HAP-1 (cell line): ENCODE measurements around the gene ECSIT.
A peak's percentile ranks its signal among the peaks of the same experiment; 100 is the strongest.
"Not testable (repeated sequence)": the region's sequence is repeated elsewhere in the genome, so short reads cannot be mapped to it uniquely, and the experiment has no call there.

ENCODE experiments used
- DNase-seq, 2 experiments: peaks; one replicate each; pipeline ENCODE4 v3.0.0-alpha.2; 2016 to 2020; ENCODE audit warnings: low spot score in 2 of 2
- H3K27me3 ChIP-seq: fragments of 250-450 bp; sonication (Bioruptor Pico); 2 replicates; pipeline ENCODE4 v1.5.1; 2020; ENCODE audit warnings: low read depth, mild to moderate bottlenecking, moderate library complexity
- H3K36me3 ChIP-seq: fragments of 250-450 bp; sonication (Bioruptor Pico); replicated peaks from 2 replicates; pipeline ENCODE4 v1.5.1; 2020; ENCODE audit warnings: mild to moderate bottlenecking
- H3K4me1 ChIP-seq: fragments of 250-450 bp; sonication (Bioruptor Pico); 2 replicates; pipeline ENCODE4 v1.5.1; 2020; ENCODE audit warnings: mild to moderate bottlenecking
- H3K4me3 ChIP-seq: fragments of 250-450 bp; sonication (Bioruptor Pico); 2 replicates; pipeline ENCODE4 v1.5.1; 2020; ENCODE audit warnings: mild to moderate bottlenecking, moderate library complexity
- H3K9me3 ChIP-seq: fragments of 250-450 bp; sonication (Bioruptor Pico); 2 replicates; pipeline ENCODE4 v1.5.1; 2020; ENCODE audit warnings: mild to moderate bottlenecking, moderate library complexity
- in situ Hi-C: fragments of 300-500 bp; cut with MboI; formaldehyde crosslinking; loops from 3 replicates; pipeline ENCODE4 v1.14.3; 2020; ENCODE audit warnings: low sequenced_read_pairs, inconsistent platforms, mixed read lengths

ECSIT gene, protein sequence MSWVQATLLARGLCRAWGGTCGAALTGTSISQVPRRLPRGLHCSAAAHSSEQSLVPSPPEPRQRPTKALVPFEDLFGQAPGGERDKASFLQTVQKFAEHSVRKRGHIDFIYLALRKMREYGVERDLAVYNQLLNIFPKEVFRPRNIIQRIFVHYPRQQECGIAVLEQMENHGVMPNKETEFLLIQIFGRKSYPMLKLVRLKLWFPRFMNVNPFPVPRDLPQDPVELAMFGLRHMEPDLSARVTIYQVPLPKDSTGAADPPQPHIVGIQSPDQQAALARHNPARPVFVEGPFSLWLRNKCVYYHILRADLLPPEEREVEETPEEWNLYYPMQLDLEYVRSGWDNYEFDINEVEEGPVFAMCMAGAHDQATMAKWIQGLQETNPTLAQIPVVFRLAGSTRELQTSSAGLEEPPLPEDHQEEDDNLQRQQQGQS

DNA sequence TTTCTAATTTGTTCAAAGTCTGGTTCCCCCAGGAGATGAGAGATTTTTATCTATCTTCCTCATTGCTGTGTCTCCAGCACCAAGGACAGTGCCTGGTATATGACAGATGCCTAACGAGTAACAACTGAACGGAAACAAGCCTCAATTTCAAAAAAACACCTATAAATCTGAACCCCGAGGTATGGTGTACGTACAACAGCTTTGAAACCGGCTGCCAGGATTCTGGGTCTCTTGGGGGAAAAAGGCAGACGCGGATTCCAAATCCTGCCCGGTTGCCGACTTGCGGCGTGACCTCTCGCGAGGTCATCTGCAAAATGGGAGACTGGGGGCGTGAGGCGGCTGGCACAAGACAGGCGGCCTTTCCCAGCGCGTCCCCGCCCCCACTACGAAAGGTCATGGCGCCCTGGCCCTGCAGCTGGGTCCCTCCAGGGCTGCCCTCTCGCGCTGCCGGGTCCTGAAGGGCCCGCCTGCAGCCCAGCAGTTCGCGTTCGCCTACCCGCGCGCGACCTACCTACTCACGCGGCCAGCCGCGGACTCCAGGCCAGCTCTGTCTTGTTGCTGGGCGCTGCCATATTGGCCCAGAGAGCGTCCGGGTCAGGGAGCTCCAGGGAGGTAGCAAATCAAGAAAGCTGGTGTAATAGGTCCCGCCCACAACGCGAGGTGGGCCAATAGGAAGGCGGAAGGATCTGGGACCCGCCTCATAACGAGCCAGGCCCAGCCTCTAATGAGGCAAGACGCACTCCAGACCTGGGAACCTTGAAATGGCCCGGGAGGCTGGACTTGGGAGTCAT, at the start of gene ECSIT:
ECSIT (minus strand) TSS at position 584 of the 791 bp plus-strand sequence. CDS start 9,964 bp downstream, outside the sequence.
- in situ Hi-C loops, result no loop called here
- Histone ChIP-seq H3K9me3 (peaks cover 2% of the 10 kb centered on the region; the same call in 1 of the 2 replicates), H3K4me3 (peak within 1 kb of the TSS; percentile 98), H3K27me3 (no peaks in the 10 kb centered on the region), H3K36me3 (no peaks in the 10 kb centered on the region), H3K4me1 (peaks cover 6% of the 10 kb centered on the region)
- DNase-seq, result peak; percentile 98

DNA sequence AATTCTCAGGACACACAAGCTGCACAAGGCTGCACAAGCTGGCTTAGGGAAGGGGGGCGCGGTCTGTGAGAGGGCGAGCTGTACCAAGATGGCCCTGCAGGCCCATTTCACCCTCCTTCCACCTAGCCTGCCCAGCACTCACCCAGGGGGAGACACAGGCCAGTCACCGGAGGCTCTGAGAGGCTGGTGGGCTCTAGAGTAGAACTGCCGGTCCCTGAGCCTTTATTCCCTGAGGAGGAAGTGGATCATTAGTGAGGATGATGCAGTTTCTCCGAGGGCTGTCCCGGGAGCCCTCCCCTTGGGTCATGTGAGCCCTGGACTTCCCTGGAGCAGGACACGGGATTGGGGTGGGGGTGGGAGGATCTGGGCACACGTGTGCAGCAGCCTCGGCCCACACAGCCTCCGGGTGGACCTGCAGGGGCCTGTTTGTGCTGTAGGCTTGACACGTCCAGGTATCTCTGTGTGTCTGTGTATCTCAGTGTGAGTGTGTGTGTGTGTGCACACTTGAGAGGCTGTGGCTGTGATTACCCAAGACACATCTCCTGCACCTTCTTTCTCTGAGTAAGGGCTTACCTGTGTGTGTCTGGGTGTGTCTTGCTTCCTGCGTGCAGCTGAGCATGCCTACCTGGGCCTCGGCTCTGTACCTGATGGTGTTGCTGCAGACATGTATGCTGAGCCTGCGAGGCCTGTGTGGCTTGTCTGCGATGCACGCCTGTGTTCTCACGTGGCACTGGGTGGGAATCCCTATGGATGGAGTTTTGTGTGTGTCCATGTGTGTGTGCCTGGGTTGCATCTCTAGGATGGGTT, 48.7 kb upstream of the ECSIT start, which contains the start of gene ACP5:
ACP5 (minus strand) TSS at position 195 of the 807 bp plus-strand sequence. CDS start 328 bp downstream, outside the sequence.
- in situ Hi-C loops, result no loop called here
- no peaks in the 10 kb centered on the region for H3K27me3 ChIP-seq
- no peaks in the 10 kb centered on the region for H3K4me1 ChIP-seq
- H3K9me3 ChIP-seq, result no peaks in the 10 kb centered on the region
- no peak within 1 kb of the TSS for H3K4me3 ChIP-seq
- DNase-seq, result no peak
- H3K36me3 ChIP-seq, result no peaks in the 10 kb centered on the region

DNA sequence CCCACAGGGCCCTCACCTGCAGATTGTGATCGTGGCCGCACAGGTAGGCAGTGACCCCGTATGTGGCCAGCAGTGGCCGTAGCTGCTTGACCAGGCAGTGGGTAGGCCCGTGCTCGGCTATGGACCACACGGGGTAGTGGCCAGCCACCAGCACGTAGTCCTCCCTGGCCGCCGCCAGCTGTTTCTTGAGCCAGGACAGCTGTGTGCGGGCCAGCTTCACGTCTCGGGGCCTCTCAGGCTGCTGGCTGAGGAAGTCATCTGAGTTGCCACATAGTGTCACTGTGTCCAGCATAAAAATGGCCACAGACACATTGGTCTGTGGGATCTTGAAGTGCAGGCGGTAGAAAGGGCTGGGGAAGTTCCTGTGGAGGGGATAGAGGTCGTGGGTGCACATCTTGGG, 47.3 kb upstream of the ECSIT start:
- no peaks in the 10 kb centered on the region for H3K4me1 ChIP-seq
- no peak for DNase-seq
- in situ Hi-C loops, result no loop called here

DNA sequence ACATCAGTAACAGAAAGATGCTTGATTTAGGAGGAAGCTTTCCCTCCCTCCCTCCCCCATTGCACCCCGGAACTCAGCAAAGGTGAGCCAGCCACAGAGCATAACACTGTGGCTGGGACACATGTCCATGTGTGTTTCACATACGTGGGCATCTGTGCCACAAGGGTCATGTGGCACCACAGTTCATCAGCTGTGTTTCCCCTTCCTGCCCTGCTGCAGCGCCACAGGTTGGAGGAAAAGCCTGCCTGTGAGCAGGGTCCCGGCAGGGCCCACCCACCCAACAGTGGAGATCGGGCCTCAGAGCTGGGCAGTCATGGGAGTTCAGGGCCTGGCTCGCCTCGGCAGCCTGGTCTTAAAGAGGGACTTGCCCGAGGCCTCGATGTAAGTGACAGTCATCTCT, 45.8 kb upstream of the ECSIT start:
- H3K4me3 ChIP-seq, result no peak overlapping the region
- no peaks in the 10 kb centered on the region for H3K36me3 ChIP-seq
- no peaks in the 10 kb centered on the region for H3K9me3 ChIP-seq
- in situ Hi-C loops, result no loop called here
- H3K27me3 ChIP-seq, result no peaks in the 10 kb centered on the region
- no peak for DNase-seq
- no peaks in the 10 kb centered on the region for H3K4me1 ChIP-seq

More for the DNA sequence above, 47.3 kb upstream of the ECSIT start:
- H3K9me3 ChIP-seq, result no peaks in the 10 kb centered on the region
- H3K27me3 ChIP-seq, result no peaks in the 10 kb centered on the region
- H3K36me3 ChIP-seq, result no peaks in the 10 kb centered on the region
- H3K4me3 ChIP-seq, result no peak overlapping the region

DNA sequence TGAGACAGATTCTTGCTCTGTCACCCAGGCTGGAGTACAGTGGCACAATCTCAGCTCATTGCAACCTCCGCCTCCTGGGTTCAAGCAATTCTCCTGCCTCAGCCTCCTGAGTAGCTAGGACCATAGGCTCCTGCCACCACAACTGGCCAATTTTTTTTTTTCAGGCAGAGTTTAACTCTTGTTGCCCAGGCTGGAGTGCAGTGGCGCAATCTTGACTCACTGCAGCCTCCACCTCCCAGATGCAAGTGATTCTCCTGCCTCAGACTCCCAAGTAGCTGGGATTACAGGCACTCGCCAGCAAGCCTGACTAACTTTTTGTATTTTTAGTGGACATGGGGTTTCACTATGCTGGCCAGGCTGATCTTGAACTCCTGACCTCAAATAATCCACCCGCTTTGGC, 44.8 kb upstream of the ECSIT start:
- H3K4me1 ChIP-seq, H3K27me3 ChIP-seq, H3K36me3 ChIP-seq, in situ Hi-C loops, H3K4me3 ChIP-seq, H3K9me3 ChIP-seq, DNase-seq: not testable (repeated sequence)

DNA sequence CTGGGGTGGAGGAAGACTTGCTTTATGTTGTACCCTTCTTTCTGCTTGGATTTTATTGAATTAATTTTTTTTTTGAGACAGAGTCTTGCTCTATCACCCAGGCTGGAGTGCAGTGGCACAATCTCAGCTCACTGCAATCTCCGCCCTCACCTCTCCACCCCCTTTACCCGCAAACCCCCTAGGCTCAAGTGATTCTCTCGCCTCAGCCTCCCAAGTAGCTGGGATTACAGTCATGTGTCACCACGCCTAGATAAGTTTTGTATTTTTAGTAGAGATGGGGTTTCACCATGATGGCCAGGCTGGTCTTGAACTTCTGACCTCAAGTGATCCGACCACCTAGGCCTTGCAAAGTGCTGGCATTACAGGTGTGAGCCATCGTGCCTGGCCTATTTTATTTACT, 44.4 kb upstream of the ECSIT start:
- H3K4me1 ChIP-seq, in situ Hi-C loops: not testable (repeated sequence)

DNA sequence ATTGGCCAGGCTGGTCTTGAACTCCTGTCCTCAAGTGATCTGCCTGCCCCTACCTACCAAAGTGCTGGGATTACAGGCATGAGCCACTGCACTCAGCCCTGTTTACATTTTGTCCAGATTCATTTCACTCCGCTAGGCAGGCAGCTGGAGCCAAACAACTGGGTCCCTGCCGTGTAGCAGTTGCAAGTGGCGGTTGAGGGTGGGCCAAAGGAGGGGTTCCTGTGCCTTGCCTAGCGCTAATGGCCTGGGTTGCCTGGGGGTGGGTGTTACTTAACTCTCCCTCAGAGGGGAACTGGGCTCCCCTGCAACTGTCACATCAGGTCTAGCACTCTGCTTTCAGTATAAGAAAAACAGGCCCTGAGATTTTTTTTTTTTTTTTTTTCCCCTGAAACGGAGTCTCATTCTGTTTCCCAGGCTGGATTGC, 41.1 kb upstream of the ECSIT start:
- H3K27me3 ChIP-seq, result no peaks in the 10 kb centered on the region
- H3K36me3 ChIP-seq, result no peaks in the 10 kb centered on the region
- no peak overlapping the region for H3K4me3 ChIP-seq
- H3K4me1 ChIP-seq, result no peaks in the 10 kb centered on the region
- H3K9me3 ChIP-seq, result no peaks in the 10 kb centered on the region
- no peak for DNase-seq
- in situ Hi-C loops, result no loop called here

More for the DNA sequence above, 44.4 kb upstream of the ECSIT start:
- H3K36me3 ChIP-seq, H3K4me3 ChIP-seq, H3K27me3 ChIP-seq, H3K9me3 ChIP-seq, DNase-seq: not testable (repeated sequence)

DNA sequence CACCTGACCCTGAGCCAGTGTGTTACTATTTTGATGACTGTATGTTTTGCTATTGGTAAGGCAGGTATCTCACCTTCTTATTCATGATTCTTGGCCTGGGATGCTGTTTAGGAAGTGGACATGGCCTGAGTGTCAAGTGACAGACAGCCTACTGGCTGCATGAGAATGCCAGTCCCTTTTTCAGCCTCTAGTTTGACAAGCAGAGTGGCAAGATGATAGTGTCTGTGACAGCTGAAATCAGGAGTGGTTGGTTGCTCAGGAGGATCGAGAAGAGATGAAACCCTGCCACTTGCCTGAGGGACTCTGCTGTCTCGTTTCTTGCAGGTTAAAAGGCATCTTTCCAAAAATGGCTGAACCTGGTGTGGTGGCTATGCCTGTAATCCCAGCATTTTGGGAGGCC, 37.2 kb upstream of the ECSIT start:
- H3K9me3 ChIP-seq, result no peaks in the 10 kb centered on the region
- no peaks in the 10 kb centered on the region for H3K4me1 ChIP-seq

DNA sequence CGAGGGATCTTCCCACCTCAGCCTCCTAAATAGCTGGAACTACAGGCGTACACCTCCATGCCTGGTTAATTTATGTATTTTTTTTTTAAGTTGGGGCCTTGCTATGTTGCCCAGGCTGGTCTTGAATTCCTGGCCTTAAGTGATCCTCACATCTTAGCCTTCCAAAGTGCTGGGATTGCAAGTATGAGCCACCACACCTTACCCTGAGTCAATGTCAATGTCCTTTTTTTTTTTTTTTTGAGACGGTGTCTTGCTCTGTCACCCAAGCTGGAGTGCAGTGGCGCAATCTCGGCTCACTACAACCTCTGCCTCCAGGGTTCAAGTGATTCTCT, 36.7 kb upstream of the ECSIT start:
- H3K9me3 ChIP-seq, H3K4me3 ChIP-seq, DNase-seq, H3K36me3 ChIP-seq, H3K27me3 ChIP-seq, H3K4me1 ChIP-seq, in situ Hi-C loops: not testable (repeated sequence)

More for the DNA sequence above, 37.2 kb upstream of the ECSIT start:
- in situ Hi-C loops, result no loop called here
- Histone ChIP-seq H3K4me3 (no peak overlapping the region), H3K36me3 (no peaks in the 10 kb centered on the region), H3K27me3 (no peaks in the 10 kb centered on the region)
- no peak for DNase-seq

DNA sequence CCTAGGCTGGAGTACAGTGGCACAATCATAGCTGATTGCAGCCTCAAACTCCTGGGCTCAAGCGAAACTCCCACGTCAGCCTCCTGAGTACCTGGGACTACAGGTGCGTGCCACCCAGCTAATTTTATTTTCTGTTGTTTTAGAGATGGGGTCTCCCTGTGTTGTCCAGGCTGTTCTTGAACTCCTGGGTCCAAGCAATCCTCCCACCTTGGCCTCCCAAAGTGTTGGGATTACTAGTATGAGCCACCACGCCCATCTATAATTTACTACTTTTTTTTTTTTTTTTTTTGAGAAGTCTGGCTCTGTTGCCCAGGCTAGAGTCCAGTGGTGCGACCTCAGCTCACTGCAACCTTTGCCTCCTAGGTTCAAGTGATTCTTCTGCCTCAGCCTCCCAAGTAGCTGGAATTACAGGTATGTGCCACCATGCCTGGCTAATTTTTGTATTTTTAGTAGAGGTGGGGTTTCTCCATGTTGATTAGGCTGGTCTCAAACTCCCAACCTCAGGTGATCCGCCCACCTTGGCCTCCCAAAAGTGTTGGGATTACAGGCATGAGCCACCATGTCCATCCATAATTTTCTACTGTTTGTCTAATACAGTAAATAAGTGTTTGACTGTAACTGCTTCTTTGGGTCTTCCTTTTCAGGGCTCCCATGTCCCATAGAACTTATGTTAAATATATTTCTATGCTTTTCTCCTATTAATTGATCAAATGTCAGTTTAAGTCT, 35.3 kb upstream of the ECSIT start:
- in situ Hi-C loops, H3K9me3 ChIP-seq, H3K4me1 ChIP-seq, H3K4me3 ChIP-seq, H3K27me3 ChIP-seq, DNase-seq, H3K36me3 ChIP-seq: not testable (repeated sequence)

DNA sequence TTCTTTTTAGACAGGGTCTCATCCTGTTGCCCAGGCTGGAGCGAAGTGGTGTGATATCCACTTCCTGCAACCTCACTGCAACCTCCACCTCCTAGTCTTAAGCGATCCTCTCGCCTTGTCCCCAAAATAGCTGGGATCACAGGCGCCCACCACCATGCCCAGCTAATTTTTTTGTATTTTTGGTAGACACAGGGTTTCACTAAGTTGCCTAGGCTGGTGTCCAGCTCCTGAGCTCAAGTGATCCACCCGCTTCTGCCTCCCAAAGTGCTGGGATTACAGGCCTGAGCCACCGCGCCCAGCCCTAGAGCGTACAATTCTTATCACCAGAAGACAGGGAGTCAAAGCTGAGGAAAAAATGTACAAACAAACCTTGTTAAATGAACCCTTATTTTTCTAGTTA, 34.6 kb upstream of the ECSIT start:
- Histone ChIP-seq H3K4me3 (no peak overlapping the region), H3K36me3 (no peaks in the 10 kb centered on the region), H3K27me3 (no peaks in the 10 kb centered on the region), H3K4me1 (peaks cover 5% of the 10 kb centered on the region), H3K9me3 (no peaks in the 10 kb centered on the region)
- in situ Hi-C loops, result no loop called here
- DNase-seq, result no peak

DNA sequence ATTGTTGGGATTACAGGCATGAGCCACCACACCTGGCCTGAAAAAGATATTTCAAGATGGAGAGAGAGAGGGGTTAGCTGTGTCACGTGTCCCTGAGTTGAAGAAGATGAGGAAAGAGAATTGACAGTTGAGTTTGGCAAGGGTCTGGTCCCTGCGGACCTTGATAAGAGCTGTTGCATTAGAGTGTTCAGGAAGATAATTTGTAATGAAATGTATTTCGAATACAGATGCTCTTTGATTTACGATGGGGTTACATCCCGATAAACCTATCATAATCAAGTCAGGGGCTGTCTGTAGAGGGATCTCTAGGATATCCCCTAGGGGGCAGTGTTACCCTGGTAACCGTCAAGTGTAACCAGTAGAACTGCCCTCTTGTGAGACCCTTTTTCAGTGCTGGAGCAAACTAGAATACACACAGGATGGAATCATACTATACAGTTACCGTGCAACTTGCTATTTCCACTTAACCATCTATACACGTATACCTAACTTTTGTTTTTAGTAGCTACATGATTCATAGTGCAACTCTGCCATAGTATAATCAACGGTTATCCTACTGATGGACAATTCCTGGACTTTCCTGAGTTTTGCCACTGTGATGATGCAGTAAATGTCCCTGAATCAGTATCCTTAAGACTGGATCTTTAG, 31.6 kb upstream of the ECSIT start:
- H3K4me3 ChIP-seq, result peak overlapping the region; percentile 73
- peaks cover 12% of the 10 kb centered on the region for H3K4me1 ChIP-seq
- H3K27me3 ChIP-seq, result no peaks in the 10 kb centered on the region
- no peaks in the 10 kb centered on the region for H3K9me3 ChIP-seq
- in situ Hi-C loops, result no loop called here
- DNase-seq, result peak; percentile 65 to 86
- H3K36me3 ChIP-seq, result 0 out of 2 replicates have a peak, but pooled peaks cover 2% of the 10 kb centered on the region
